ENCODE data around the gene CYFIP2.
"Not testable (repeated sequence)": the region's sequence is repeated elsewhere in the genome, so short reads cannot be mapped to it uniquely, and the experiment has no call there.

CYFIP2 gene

DNA sequence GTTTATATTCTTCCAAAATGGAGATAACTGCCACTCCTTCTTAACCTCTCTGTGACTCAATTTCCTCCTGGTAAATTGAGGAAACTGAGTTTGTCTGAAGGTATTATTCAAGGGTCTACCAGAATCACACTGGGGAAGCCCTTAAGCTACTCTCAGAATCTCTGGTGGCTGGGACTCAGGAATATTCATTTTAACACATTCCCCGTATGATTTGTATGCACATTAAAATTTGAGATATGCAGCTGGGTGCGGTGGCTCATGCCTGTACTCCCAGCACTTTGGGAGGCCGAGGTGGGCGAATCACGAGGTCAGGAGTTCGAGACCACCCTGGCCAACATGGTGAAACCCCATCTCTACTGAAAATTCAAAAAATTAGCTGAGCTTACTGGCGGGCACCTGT lies 21.2 kb upstream of the CYFIP2 start:
- not testable (repeated sequence) for H3K27ac Mint-ChIP-seq; H3K4me1 Mint-ChIP-seq; H3K9me3 Mint-ChIP-seq; H3K27me3 Mint-ChIP-seq; DNase-seq (ENCODE audit: low spot score in 2 of 2); ATAC-seq (ENCODE audit: low read depth); H3K36me3 Mint-ChIP-seq; H3K4me3 Mint-ChIP-seq

DNA sequence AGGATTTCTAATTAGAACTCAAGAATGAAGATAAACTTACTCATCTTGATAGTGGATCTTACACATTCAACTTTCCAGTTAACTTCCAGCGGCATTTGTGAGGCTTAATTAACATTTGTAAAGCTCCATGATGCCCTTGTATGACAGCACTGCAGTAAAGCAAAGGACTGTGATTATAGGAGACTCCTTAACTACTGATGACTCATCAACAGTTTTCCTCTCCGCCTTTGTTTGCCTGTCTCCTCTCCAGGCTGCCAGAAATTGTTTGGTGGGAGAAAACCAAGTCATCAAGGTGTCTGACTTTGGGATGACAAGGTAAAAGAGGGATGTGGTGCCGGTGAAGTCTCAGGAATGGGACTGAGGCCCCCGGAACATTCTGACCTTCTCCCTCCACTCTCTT lies 20.4 kb upstream of the CYFIP2 start:
- ATAC-seq (ENCODE audit: low read depth) = no peak
- H3K4me3 Mint-ChIP-seq = no peak overlapping the region
- no peak for DNase-seq (ENCODE audit: low spot score in 2 of 2)
- H3K27me3 Mint-ChIP-seq = no peaks in the 10 kb centered on the region
- peaks cover 5% of the 10 kb centered on the region for H3K4me1 Mint-ChIP-seq
- no peaks in the 10 kb centered on the region for H3K9me3 Mint-ChIP-seq
- H3K36me3 Mint-ChIP-seq = no peaks in the 10 kb centered on the region
- no peak overlapping the region for H3K27ac Mint-ChIP-seq

DNA sequence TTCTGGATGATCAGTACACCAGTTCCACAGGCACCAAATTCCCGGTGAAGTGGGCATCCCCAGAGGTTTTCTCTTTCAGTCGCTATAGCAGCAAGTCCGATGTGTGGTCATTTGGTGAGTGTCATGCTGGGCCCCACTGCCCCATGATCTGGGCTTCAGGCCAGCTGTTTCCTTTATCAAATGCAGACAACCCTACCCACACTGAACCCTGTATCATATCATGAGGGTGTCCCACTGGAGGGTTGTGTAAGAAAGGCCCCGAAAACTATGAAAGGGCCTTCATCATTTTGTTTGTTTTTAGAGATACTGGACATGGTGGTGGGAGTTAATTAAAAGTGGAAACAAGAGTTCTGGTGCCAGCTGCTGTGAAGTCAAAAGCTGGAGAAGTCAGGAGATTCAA lies 20.0 kb upstream of the CYFIP2 start:
- Mint-ChIP-seq H3K4me1 (peaks cover 5% of the 10 kb centered on the region), H3K27ac (no peak overlapping the region), H3K36me3 (no peaks in the 10 kb centered on the region), H3K27me3 (no peaks in the 10 kb centered on the region), H3K4me3 (no peak overlapping the region), H3K9me3 (no peaks in the 10 kb centered on the region)
- no peak for DNase-seq (ENCODE audit: low spot score in 2 of 2)
- no peak for ATAC-seq (ENCODE audit: low read depth)

DNA sequence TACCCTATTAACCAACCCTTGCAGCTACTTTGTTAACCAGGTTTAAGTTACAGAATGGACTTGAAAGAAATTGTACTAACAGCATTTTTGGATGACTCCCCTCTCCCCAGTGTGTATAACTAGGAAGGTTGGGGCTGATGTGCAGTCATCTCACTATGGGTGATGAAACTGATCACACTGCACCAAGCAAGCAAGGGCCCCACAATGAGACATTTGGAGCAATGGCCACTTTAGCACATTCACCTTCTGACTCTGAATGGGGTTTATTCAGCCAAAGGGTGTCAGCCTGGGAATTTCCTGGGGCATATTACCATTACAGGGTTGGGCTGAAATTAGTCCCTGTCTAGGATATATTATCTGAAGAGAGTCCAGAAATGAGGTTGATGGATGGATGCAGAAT lies 18.7 kb upstream of the CYFIP2 start:
- Mint-ChIP-seq H3K9me3 (no peaks in the 10 kb centered on the region), H3K27me3 (no peaks in the 10 kb centered on the region), H3K4me3 (no peak overlapping the region), H3K36me3 (no peaks in the 10 kb centered on the region), H3K27ac (no peak overlapping the region), H3K4me1 (peaks cover 5% of the 10 kb centered on the region)
- no peak for ATAC-seq (ENCODE audit: low read depth)
- DNase-seq (ENCODE audit: low spot score in 2 of 2) = no peak

DNA sequence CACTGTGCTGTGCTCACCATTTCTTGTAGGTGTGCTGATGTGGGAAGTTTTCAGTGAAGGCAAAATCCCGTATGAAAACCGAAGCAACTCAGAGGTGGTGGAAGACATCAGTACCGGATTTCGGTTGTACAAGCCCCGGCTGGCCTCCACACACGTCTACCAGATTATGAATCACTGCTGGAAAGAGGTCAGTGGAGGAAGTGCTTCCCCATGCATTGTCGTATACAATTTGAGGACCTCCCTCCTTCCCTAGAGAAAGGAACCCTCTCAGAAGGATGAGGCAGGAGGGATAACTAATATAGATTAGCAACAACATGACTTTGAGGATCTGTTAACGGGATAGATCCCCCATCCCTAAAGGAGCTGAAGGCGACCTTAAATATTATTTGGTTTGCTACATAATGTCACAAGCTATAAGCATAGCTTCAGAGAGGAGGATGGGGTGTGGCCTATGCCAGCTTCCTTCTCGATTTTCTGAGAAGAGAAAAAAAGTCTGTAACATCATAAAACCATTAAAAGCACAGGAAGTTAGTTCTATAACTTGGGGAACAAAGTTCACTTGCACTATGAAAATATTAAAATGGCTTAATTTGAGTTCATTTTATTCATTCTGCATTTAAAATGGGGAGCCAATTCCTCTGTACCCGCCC lies 17.0 kb upstream of the CYFIP2 start:
- no peaks in the 10 kb centered on the region for H3K27me3 Mint-ChIP-seq
- no peak overlapping the region for H3K27ac Mint-ChIP-seq
- H3K9me3 Mint-ChIP-seq = no peaks in the 10 kb centered on the region
- no peak overlapping the region for H3K4me3 Mint-ChIP-seq
- no peak for ATAC-seq (ENCODE audit: low read depth)
- no peak for DNase-seq (ENCODE audit: low spot score in 2 of 2)
- H3K4me1 Mint-ChIP-seq = peaks cover 15% of the 10 kb centered on the region
- no peaks in the 10 kb centered on the region for H3K36me3 Mint-ChIP-seq

DNA sequence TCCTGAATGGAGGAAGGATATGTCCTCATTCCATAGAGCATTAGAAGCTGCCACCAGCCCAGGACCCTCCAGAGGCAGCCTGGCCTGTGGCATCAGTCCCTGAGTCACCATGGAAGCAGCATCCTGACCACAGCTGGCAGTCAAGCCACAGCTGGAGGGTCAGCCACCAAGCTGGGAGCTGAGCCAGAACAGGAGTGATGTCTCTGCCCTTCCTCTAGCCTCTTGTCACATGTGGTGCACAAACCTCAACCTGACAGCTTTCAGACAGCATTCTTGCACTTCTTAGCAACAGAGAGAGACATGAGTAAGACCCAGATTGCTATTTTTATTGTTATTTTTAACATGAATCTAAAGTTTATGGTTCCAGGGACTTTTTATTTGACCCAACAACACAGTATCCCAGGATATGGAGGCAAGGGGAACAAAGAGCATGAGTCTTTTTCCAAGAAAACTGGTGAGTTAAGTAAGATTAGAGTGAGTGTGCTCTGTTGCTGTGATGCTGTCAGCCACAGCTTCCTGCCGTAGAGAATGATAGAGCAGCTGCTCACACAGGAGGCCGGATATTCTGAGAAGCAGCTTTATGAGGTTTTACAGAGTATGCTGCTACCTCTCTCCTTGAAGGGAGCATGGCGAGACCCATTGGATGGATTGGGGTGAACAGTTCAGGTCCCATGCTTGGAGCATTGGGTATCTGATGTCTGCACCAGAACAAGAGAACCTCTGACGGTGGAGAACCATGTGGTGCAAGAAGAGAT lies 13.0 kb upstream of the CYFIP2 start:
- DNase-seq (ENCODE audit: low spot score in 2 of 2) = no peak
- Mint-ChIP-seq H3K27ac (peak overlapping the region; percentile 64), H3K4me1 (peaks cover 15% of the 10 kb centered on the region), H3K4me3 (peak overlapping the region; percentile 68), H3K27me3 (no peaks in the 10 kb centered on the region), H3K9me3 (no peaks in the 10 kb centered on the region), H3K36me3 (no peaks in the 10 kb centered on the region)
- peak; percentile 82 for ATAC-seq (ENCODE audit: low read depth)

DNA sequence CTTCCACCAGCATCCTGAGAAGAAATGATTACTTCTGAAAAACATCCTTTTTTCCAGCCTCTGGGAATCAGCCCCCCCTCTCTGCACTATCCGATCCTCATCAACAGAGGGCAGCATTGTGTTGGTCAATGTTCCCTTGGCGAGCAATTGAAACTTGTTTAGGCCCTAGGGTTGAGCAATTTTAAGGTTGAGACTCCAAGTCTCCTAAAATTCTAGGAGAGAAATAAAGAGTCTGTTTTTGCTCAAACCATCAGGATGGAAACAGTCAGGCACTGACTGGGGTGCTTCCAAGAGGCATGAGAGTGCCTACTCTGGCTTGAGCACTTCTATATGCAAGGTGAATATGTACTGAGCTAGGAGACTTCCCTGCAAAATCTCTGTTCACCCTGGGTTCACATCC lies 12.4 kb upstream of the CYFIP2 start:
- Mint-ChIP-seq H3K36me3 (no peaks in the 10 kb centered on the region), H3K4me1 (peaks cover 14% of the 10 kb centered on the region), H3K27ac (peak overlapping the region; percentile 64), H3K27me3 (no peaks in the 10 kb centered on the region), H3K4me3 (peak overlapping the region; percentile 68), H3K9me3 (no peaks in the 10 kb centered on the region)
- ATAC-seq (ENCODE audit: low read depth) (peak; percentile 81), DNase-seq (ENCODE audit: low spot score in 2 of 2) (peak; percentile 66)

DNA sequence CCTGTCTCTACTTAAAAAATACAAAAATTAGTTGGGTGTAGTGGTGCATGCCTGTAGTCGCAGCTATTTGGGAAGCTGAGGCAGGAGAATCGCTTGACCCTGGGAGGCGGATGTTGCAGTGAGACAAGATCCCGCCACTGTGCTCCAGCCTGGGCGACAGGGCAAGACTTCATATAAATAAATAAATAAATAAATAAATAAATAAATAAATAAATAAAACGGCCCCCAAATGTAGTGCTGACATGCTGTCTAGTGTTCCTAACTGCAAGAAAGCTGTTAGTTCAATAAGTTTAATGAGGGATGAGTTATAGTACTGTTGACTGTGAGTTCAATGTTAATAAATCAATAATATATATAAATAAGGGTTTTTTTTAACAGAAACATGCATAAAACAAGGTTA lies 7.5 kb upstream of the CYFIP2 start:
- H3K9me3 Mint-ChIP-seq = no peaks in the 10 kb centered on the region
- H3K27ac Mint-ChIP-seq = no peak overlapping the region
- H3K36me3 Mint-ChIP-seq = no peaks in the 10 kb centered on the region
- no peaks in the 10 kb centered on the region for H3K27me3 Mint-ChIP-seq
- H3K4me3 Mint-ChIP-seq = no peak overlapping the region
- DNase-seq (ENCODE audit: low spot score in 2 of 2) = no peak
- no peak for ATAC-seq (ENCODE audit: low read depth)
- peaks cover 9% of the 10 kb centered on the region for H3K4me1 Mint-ChIP-seq

DNA sequence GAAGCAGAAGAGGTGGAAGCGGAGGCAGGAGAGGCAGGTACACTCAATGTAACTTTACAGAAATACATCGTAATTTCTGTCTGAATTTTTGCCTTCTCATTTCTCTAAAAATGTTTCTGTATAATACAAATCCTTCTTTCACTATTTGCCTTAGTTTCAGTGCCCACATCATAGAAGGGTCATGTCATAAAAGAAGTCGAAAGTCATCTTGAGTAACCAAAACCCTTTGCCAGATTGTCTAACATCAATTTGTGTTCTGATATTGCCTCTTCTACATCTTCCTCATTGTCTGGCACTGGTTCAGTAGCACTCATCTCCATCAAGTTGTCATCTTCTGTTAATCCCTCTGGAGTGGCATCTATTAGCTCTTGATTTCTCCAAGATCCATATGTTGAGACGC lies 6.2 kb upstream of the CYFIP2 start:
- ATAC-seq (ENCODE audit: low read depth) = no peak
- no peak overlapping the region for H3K4me3 Mint-ChIP-seq
- H3K27me3 Mint-ChIP-seq = no peaks in the 10 kb centered on the region
- H3K36me3 Mint-ChIP-seq = no peaks in the 10 kb centered on the region
- no peak for DNase-seq (ENCODE audit: low spot score in 2 of 2)
- H3K4me1 Mint-ChIP-seq = peaks cover 12% of the 10 kb centered on the region
- no peaks in the 10 kb centered on the region for H3K9me3 Mint-ChIP-seq
- no peak overlapping the region for H3K27ac Mint-ChIP-seq

DNA sequence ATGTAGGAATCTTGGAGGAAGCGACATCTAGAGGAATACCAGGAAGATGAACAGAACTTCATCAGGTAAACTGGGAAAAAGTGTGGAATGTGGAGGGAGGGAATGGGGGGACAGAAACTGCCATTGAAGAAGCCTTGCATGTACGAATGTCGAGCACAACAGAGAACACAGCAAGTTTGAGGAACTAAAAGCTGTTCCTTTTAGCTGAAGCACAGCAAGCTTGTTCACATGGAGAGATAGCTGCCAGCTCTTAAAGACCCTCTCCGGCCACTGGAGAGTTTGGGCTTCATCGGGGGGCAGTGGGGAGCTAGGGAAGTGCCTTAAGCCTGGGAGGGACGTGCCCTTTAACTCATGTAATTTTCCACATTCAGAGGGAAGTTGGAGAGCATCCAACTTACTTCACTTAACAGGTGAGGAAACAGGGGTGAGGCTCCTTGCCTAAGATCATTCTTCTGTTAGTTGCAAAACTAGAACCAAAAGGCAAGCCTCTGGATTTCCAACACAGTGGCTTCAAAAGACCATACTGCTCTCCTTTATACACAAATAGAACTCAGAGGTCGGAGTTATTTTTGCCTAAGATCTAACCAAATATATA lies 2.3 kb upstream of the CYFIP2 start:
- peak overlapping the region; percentile 98 for H3K27ac Mint-ChIP-seq
- DNase-seq (ENCODE audit: low spot score in 2 of 2) (no peak), ATAC-seq (ENCODE audit: low read depth) (no peak)
- H3K27me3 Mint-ChIP-seq = no peaks in the 10 kb centered on the region
- H3K4me3 Mint-ChIP-seq = peak overlapping the region; percentile 4
- peaks cover 29% of the 10 kb centered on the region for H3K4me1 Mint-ChIP-seq
- H3K36me3 Mint-ChIP-seq = peaks cover 5% of the 10 kb centered on the region
- no peaks in the 10 kb centered on the region for H3K9me3 Mint-ChIP-seq

DNA sequence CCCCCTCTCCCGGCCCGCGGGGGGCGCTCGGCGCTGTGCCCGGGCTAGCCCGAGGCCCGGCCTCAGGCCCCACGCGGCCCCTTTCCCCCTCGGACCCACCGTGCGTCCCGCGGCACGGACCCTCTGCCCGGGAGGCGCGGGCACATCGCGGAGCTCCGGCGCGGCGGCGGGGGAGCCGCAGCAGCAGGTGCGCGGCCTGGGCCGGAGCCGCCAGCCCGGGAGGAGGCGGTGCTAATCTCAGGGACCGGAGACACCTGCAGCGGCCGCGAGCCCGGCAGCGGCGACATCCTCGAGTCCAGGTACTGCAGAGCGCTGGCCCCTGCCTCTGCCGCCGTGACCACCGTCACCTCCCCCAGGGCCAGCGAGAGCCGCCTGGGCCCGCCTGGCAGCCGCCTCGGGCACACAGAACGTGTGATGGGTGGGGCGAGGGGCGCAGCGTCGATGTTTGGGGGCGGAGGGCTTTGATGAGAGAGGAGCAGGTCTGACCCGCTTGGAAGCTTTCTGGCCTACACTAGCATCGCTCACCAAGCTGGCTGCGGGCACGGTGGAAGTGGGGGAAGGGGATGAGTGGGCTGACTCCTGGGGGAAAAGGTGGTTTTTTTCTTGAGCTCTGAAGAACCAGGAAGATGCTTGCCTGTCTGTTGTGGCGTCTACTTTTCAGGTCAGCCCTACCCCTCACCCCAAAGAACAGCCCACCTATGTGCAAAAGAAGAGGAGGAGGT lies 524 bp downstream of the CYFIP2 start:
- no peaks in the 10 kb centered on the region for H3K27me3 Mint-ChIP-seq
- H3K4me1 Mint-ChIP-seq = peaks cover 51% of the 10 kb centered on the region
- H3K4me3 Mint-ChIP-seq = peak overlapping the region; percentile 91
- peak overlapping the region; percentile 98 for H3K27ac Mint-ChIP-seq
- H3K36me3 Mint-ChIP-seq = peaks cover 20% of the 10 kb centered on the region
- DNase-seq (ENCODE audit: low spot score in 2 of 2) (peak; percentile 47 to 66), ATAC-seq (ENCODE audit: low read depth) (peak; percentile 47)
- no peaks in the 10 kb centered on the region for H3K9me3 Mint-ChIP-seq

DNA sequence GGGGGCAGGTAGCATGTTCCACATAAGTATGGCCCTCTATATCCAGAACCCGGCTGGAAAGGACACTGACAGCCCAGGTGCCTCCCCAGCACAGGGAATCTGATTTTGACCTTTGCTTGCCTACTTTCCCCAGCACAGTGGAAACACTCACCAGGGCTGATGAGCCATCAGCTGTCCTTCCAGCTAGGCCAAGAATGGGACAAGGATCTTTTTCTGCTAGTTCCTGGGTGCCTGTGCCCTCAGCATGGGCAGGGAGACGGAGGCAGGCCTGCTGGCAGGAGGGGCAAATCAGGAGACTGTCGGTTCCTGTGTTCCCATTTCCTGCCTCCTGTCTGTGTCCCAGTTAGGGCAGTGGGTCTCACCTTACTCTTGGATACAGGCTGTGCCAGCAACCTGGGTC lies 1.1 kb downstream of the CYFIP2 start:
- Mint-ChIP-seq H3K27me3 (no peaks in the 10 kb centered on the region), H3K27ac (peak overlapping the region; percentile 98), H3K4me1 (peaks cover 57% of the 10 kb centered on the region), H3K36me3 (peaks cover 22% of the 10 kb centered on the region), H3K9me3 (no peaks in the 10 kb centered on the region), H3K4me3 (peak overlapping the region; percentile 91)
- no peak for ATAC-seq (ENCODE audit: low read depth)
- no peak for DNase-seq (ENCODE audit: low spot score in 2 of 2)

DNA sequence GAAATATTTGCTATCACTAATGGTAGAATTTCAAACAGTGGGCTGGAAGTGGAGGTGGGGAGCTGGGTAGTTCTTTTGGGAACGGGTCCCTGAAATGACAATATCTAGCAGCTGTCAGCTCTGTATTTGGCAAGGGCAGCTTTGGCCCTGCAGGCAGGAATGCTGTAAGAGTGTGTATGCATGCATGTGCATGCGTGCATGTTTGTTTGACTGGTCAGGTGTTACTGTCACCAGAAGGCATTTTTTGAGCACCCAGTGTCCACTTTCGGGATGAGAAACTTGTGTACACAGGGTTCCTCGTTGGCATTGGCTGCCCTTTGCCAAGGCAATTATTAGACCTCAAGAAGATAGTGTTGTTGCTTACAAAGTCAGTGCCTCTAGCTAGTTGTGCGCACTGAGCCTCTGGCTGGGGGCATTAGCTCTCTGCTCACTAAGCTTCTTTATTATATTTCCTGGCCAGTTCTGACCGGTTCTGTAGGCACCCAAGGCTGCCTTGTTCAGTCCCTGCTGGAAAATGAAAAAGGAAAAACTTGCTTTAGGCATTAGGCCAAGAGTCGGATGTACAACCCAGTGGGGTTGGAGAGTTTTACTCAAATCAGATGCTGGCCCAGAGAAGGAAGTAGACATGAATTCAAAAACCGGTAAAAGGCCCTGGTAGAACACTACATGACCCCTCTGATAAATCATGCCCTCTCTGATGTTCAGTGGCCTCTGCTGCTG lies 2.0 kb downstream of the CYFIP2 start:
- Mint-ChIP-seq H3K4me1 (peaks cover 60% of the 10 kb centered on the region), H3K27me3 (no peaks in the 10 kb centered on the region), H3K36me3 (peaks cover 23% of the 10 kb centered on the region), H3K27ac (peak overlapping the region; percentile 98), H3K9me3 (no peaks in the 10 kb centered on the region), H3K4me3 (peak overlapping the region; percentile 91)
- DNase-seq (ENCODE audit: low spot score in 2 of 2) = no peak
- ATAC-seq (ENCODE audit: low read depth) = no peak
